WTC11 (cell line): ENCODE data around the gene AHNAK2. TPM values are rescaled to one million over a fixed set of nuclear protein-coding genes. Genes with fewer than 3 reads are reported as not detected.

Experiments
- ATAC-seq: fragments of 200-7000 bp; cut with Tn5 transposase; 2 replicates; pipeline ENCODE4 v1.10.0; 2021; ENCODE audit warnings: mild to moderate bottlenecking, moderate library complexity
- CTCF ChIA-PET: fragments of 300-600 bp; sonication (Branson Sonifier 250); formaldehyde crosslinking; loops from one replicate; lab custom pipeline; 2021; ENCODE audit warnings: antibody characterized with exemption; lab: Charles Lee
- POLR2A ChIA-PET: fragments of 350-600 bp; sonication (Branson Sonifier 250); formaldehyde crosslinking; loops from one replicate; lab custom pipeline; 2021; ENCODE audit warnings: antibody characterized with exemption; lab: Charles Lee
- DNase-seq: peaks from one replicate; pipeline ENCODE4 v3.0.0; 2021; ENCODE audit warnings: low spot score
- H3K27ac Mint-ChIP-seq: 2 replicates; pipeline ENCODE4 v1.8.0; 2021; ENCODE audit warnings: mixed read lengths
- H3K27me3 Mint-ChIP-seq: 2 replicates; pipeline ENCODE4 v1.8.0; 2021; ENCODE audit warnings: low read depth, mild to moderate bottlenecking, moderate library complexity, mixed read lengths
- H3K36me3 Mint-ChIP-seq: 2 replicates; pipeline ENCODE4 v1.8.0; 2021; ENCODE audit warnings: mixed read lengths
- H3K4me1 Mint-ChIP-seq: 2 replicates; pipeline ENCODE4 v1.8.0; 2022; ENCODE audit warnings: mixed read lengths
- H3K4me3 Mint-ChIP-seq: 2 replicates; pipeline ENCODE4 v1.8.0; 2021; ENCODE audit warnings: mild to moderate bottlenecking, moderate library complexity, mixed read lengths
- H3K9me3 Mint-ChIP-seq: 2 replicates; pipeline ENCODE4 v1.8.0; 2021; ENCODE audit warnings: mixed read lengths
- AR ChIP-seq: fragments of 250-450 bp; sonication (Bioruptor Pico); IDR thresholded peaks from 2 replicates; pipeline ENCODE4 v1.9.0; 2021; ENCODE audit warnings: mild to moderate bottlenecking
- E2F4 ChIP-seq: sonication (generic); formaldehyde crosslinking; IDR thresholded peaks from 2 replicates; pipeline ENCODE4 v1.8.1; 2022; ENCODE audit warnings: low read depth, mild to moderate bottlenecking, moderate library complexity, missing genetic modification reagents, borderline replicate concordance
- FOXK1 ChIP-seq: sonication (generic); formaldehyde crosslinking; IDR thresholded peaks from 2 replicates; pipeline ENCODE4 v1.8.0; 2022; ENCODE audit warnings: mild to moderate bottlenecking, moderate library complexity, missing genetic modification reagents
- FOXP4 ChIP-seq: sonication (generic); formaldehyde crosslinking; IDR thresholded peaks from 2 replicates; pipeline ENCODE4 v1.8.0; 2022; ENCODE audit warnings: mild to moderate bottlenecking, missing genetic modification reagents
- IRF2 ChIP-seq: sonication (generic); formaldehyde crosslinking; IDR thresholded peaks from 2 replicates; pipeline ENCODE4 v1.8.0; 2022; ENCODE audit warnings: low read depth, missing genetic modification reagents, borderline replicate concordance
- JAZF1 ChIP-seq: fragments of 250-450 bp; sonication (Bioruptor Pico); IDR thresholded peaks from 2 replicates; pipeline ENCODE4 v1.9.0; 2021; ENCODE audit warnings: moderate library complexity, mild to moderate bottlenecking, inconsistent platforms
- KAT7 ChIP-seq: sonication (generic); formaldehyde crosslinking; IDR thresholded peaks from 2 replicates; pipeline ENCODE4 v1.8.1; 2023; ENCODE audit warnings: missing genetic modification reagents, mild to moderate bottlenecking, borderline replicate concordance
- NR1H2 ChIP-seq: sonication (generic); formaldehyde crosslinking; IDR thresholded peaks from 2 replicates; pipeline ENCODE4 v1.9.0; 2021; ENCODE audit warnings: mild to moderate bottlenecking, moderate library complexity, missing genetic modification reagents
- SMAD4 ChIP-seq: sonication (generic); formaldehyde crosslinking; IDR thresholded peaks from 2 replicates; pipeline ENCODE4 v1.8.0; 2022; ENCODE audit warnings: mild to moderate bottlenecking, missing genetic modification reagents
- STAT6 ChIP-seq: sonication (generic); formaldehyde crosslinking; conservative IDR thresholded peaks from 2 replicates; pipeline ENCODE4 v1.8.1; 2023; ENCODE audit warnings: mild to moderate bottlenecking, low read depth, missing genetic modification reagents, moderate library complexity
- TEAD4 ChIP-seq: sonication (generic); formaldehyde crosslinking; IDR thresholded peaks from 2 replicates; pipeline ENCODE4 v1.8.0; 2022; ENCODE audit warnings: mild to moderate bottlenecking, missing genetic modification reagents
- ZNF121 ChIP-seq: sonication (generic); formaldehyde crosslinking; IDR thresholded peaks from 2 replicates; pipeline ENCODE4 v1.8.0; 2023; ENCODE audit warnings: missing genetic modification reagents
- ZNF138 ChIP-seq: sonication (generic); formaldehyde crosslinking; conservative IDR thresholded peaks from 2 replicates; pipeline ENCODE4 v1.8.1; 2022; ENCODE audit warnings: mild to moderate bottlenecking, moderate library complexity, missing genetic modification reagents
- ZNF317 ChIP-seq: sonication (generic); formaldehyde crosslinking; IDR thresholded peaks from 2 replicates; pipeline ENCODE4 v1.8.1; 2023; ENCODE audit warnings: low read depth, mild to moderate bottlenecking, moderate library complexity, missing genetic modification reagents, borderline replicate concordance
- ZNF416 ChIP-seq: fragments of 250-450 bp; sonication (Bioruptor Pico); IDR thresholded peaks from 2 replicates; pipeline ENCODE4 v1.9.0; 2021; ENCODE audit warnings: mild to moderate bottlenecking, inconsistent platforms
- ZNF423 ChIP-seq: fragments of 250-450 bp; sonication (Bioruptor Pico); IDR thresholded peaks from 2 replicates; pipeline ENCODE4 v2.1.2; 2022; ENCODE audit warnings: mild to moderate bottlenecking, moderate library complexity
- ZNF425 ChIP-seq: fragments of 250-450 bp; sonication (Bioruptor Pico); conservative IDR thresholded peaks from 2 replicates; pipeline ENCODE4 v1.9.0; 2021; ENCODE audit warnings: mild to moderate bottlenecking
- ZNF512 ChIP-seq: sonication (generic); formaldehyde crosslinking; IDR thresholded peaks from 2 replicates; pipeline ENCODE4 v1.8.1; 2022; ENCODE audit warnings: missing genetic modification reagents, borderline replicate concordance
- total RNA-seq: library from RNA; stranded (reverse); gene quantifications from 3 replicates; pipeline ENCODE4 v1.2.3, GENCODE V29; 2021

Gene AHNAK2
- total RNA-seq, 1 experiment from 2014 or later, result 3.5 TPM

- H3K4me1 Mint-ChIP-seq, result no peaks in the 10 kb centered on the region
- POLR2A ChIA-PET, result no interaction called here
- CTCF ChIA-PET, result interaction anchor here (1.2 kb wide), 1 partner anchor 14 kb away, joined by 4 read pairs; no protein-coding TSS in a partner anchor
- ATAC-seq, result no peak
- no peak overlapping the region for H3K4me3 Mint-ChIP-seq
- no peak for TF ChIP-seq STAT6 (CRISPR knock-in tag)
- TF ChIP-seq ZNF425 (CRISPR knock-in tag), result no peak
- no peak for TF ChIP-seq SMAD4 (CRISPR knock-in tag)
- TF ChIP-seq NR1H2, result no peak
- TF ChIP-seq ZNF416, result no peak
- no peak for TF ChIP-seq ZNF121
- no peak for TF ChIP-seq E2F4 (CRISPR knock-in tag)
- TF ChIP-seq, all 79 proteins: peak for 0
- no peak overlapping the region for H3K27ac Mint-ChIP-seq
- no peaks in the 10 kb centered on the region for H3K9me3 Mint-ChIP-seq
- H3K27me3 Mint-ChIP-seq, result peaks cover 2% of the 10 kb centered on the region
- H3K36me3 Mint-ChIP-seq, result no peaks in the 10 kb centered on the region
- DNase-seq, result no peak
Observed at GRCh38 chr14:104989236-104989950, 11.2 kb upstream of the AHNAK2 start.

GRCh38 chr14:104986487-104987164 lies 8.5 kb upstream of the AHNAK2 start:
- H3K4me3 Mint-ChIP-seq, result peak overlapping the region; percentile 62
- H3K9me3 Mint-ChIP-seq, result no peaks in the 10 kb centered on the region
- no peaks in the 10 kb centered on the region for H3K36me3 Mint-ChIP-seq
- ChIA-PET CTCF (interaction anchor here (0.7 to 1.1 kb wide), 2 partner anchors 53 to 59 kb away, joined by 3 to 4 read pairs; no protein-coding TSS in a partner anchor), POLR2A (no interaction called here)
- ATAC-seq, result no peak
- 0 out of 2 replicates have a peak, but pooled peaks cover 4% of the 10 kb centered on the region for H3K4me1 Mint-ChIP-seq
- no peak for DNase-seq
- H3K27me3 Mint-ChIP-seq, result peaks cover 4% of the 10 kb centered on the region
- H3K27ac Mint-ChIP-seq, result no peak overlapping the region
- TF ChIP-seq ZNF423, result no peak
- no peak for TF ChIP-seq NR1H2
- TF ChIP-seq TEAD4 (CRISPR knock-in tag), result no peak
- no peak for TF ChIP-seq ZNF317 (CRISPR knock-in tag)
- TF ChIP-seq AR (CRISPR knock-in tag), result no peak
- TF ChIP-seq FOXK1 (CRISPR knock-in tag), result no peak
- no peak for TF ChIP-seq JAZF1
- no peak for TF ChIP-seq ZNF138 (CRISPR knock-in tag)
- TF ChIP-seq IRF2 (CRISPR knock-in tag), result no peak
- no peak for TF ChIP-seq ZNF512 (CRISPR knock-in tag)
- no peak for TF ChIP-seq E2F4 (CRISPR knock-in tag)
- no peak for TF ChIP-seq FOXP4 (CRISPR knock-in tag)
- TF ChIP-seq KAT7, result no peak
